Neural progenitor cell (in vitro differentiated cells): ENCODE measurements around the gene EPB41L3. TPM values are rescaled to one million over a fixed set of nuclear protein-coding genes. Genes with fewer than 3 reads are reported as not detected.
A peak's percentile ranks its signal among the peaks of the same experiment; 100 is the strongest.

ENCODE experiments used
- DNase-seq: peaks from one replicate; pipeline ENCODE4 v3.0.0-alpha.2; 2016; ENCODE audit warnings: low spot score
- H2AFZ ChIP-seq: fragments of 200-600 bp; sonication (generic); replicated peaks from 2 replicates; pipeline ENCODE4 v1.6.1; 2016; ENCODE audit warnings: antibody characterized with exemption
- H3F3A ChIP-seq: fragments of 200-600 bp; sonication (generic); 2 replicates; pipeline ENCODE4 v1.6.1; 2016; ENCODE audit warnings: antibody characterized with exemption, low read depth
- H3K27ac ChIP-seq: fragments of 200-600 bp; sonication (generic); 2 replicates; pipeline ENCODE4 v1.5.1; 2016; ENCODE audit warnings: mild to moderate bottlenecking
- H3K27me3 ChIP-seq: fragments of 200-600 bp; sonication (generic); 2 replicates; pipeline ENCODE4 v1.6.1; 2016; ENCODE audit warnings: mild to moderate bottlenecking, moderate library complexity
- H3K36me3 ChIP-seq: fragments of 200-600 bp; sonication (generic); 2 replicates; pipeline ENCODE4 v1.5.1; 2016
- H3K4me1 ChIP-seq: fragments of 200-600 bp; sonication (generic); 2 replicates; pipeline ENCODE4 v1.6.1; 2016; ENCODE audit warnings: mixed run types
- H3K4me2 ChIP-seq: fragments of 200-600 bp; sonication (generic); 2 replicates; pipeline ENCODE4 v1.6.1; 2016
- H3K4me3 ChIP-seq: fragments of 200-600 bp; sonication (generic); 2 replicates; pipeline ENCODE4 v1.5.1; 2016
- H3K79me2 ChIP-seq: fragments of 200-600 bp; sonication (generic); 2 replicates; pipeline ENCODE4 v1.6.1; 2016; ENCODE audit warnings: low read depth
- H3K9ac ChIP-seq: fragments of 200-600 bp; sonication (generic); 2 replicates; pipeline ENCODE4 v1.6.1; 2016
- H3K9me3 ChIP-seq: fragments of 200-600 bp; sonication (generic); 2 replicates; pipeline ENCODE4 v1.5.1; 2016; ENCODE audit warnings: low read depth
- H4K20me1 ChIP-seq: fragments of 200-600 bp; sonication (generic); 2 replicates; pipeline ENCODE4 v1.6.1; 2016; ENCODE audit warnings: low read depth
- H3K27ac Mint-ChIP-seq: 3 replicates; pipeline ENCODE4 v1.8.0; 2021; ENCODE audit warnings: mixed read lengths
- H3K27me3 Mint-ChIP-seq: 2 replicates; pipeline ENCODE4 v1.8.0; 2022; ENCODE audit warnings: low read depth, mild to moderate bottlenecking, inconsistent platforms, moderate library complexity, mixed read lengths; ENCODE audit not compliant: insufficient read depth
- H3K36me3 Mint-ChIP-seq: 3 replicates; pipeline ENCODE4 v1.8.0; 2021; ENCODE audit warnings: mixed read lengths
- H3K4me1 Mint-ChIP-seq: 3 replicates; pipeline ENCODE4 v1.8.0; 2021; ENCODE audit warnings: mixed read lengths
- H3K4me3 Mint-ChIP-seq: 3 replicates; pipeline ENCODE4 v1.8.0; 2021; ENCODE audit warnings: mild to moderate bottlenecking, moderate library complexity, mixed read lengths
- H3K9me3 Mint-ChIP-seq: 3 replicates; pipeline ENCODE4 v1.8.0; 2020; ENCODE audit warnings: mixed read lengths
- EZH2 ChIP-seq: fragments of 200-600 bp; sonication (generic); IDR thresholded peaks from 2 replicates; pipeline ENCODE4 v1.6.1; 2017; ENCODE audit warnings: antibody characterized with exemption, mild to moderate bottlenecking, moderate library complexity
- EZH2phosphoT487 ChIP-seq: fragments of 200-600 bp; sonication (generic); IDR thresholded peaks from 2 replicates; pipeline ENCODE4 v1.6.1; 2017; ENCODE audit warnings: antibody characterized with exemption
- total RNA-seq: library from RNA; depleted of rRNA; stranded (reverse); fragments of >200 nt; gene quantifications from 2 replicates; pipeline ENCODE4 v1.2.3, GENCODE V29; 2015; ENCODE audit warnings: low replicate concordance
- TF ChIP-seq, protein P1 (sequence below): fragments of 200-600 bp; sonication (generic); IDR thresholded peaks from 2 replicates; pipeline ENCODE4 v1.5.1; 2017; ENCODE audit warnings: antibody characterized with exemption, mild to moderate bottlenecking

EPB41L3 gene
- total RNA-seq, 1 donor from 2014 or later = 8.6 TPM

DNA sequence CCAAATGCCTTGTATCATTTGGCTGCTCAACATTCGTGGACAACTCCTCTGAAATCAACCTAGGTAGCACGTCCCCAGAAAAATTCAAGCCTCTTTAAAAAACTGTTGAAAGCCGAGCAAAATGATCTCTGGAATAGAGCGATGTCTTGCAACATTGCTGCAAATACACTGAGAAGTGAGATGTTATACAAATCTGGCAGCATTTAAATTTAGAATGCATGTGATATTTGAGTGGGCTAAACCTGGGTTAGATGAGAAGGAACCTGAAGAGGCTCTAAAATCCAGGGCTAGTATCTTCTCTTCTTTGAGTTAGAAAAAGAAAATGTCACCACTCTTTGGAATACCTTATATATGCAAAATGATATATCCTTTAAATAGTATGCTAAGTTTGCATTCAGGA, 166.8 kb downstream of the EPB41L3 start:
- no peak overlapping the region for H3K4me3 Mint-ChIP-seq
- H3K27ac Mint-ChIP-seq = no peak overlapping the region
- no peaks in the 10 kb centered on the region for H3K36me3 Mint-ChIP-seq
- Histone ChIP-seq H3K4me2 (no peak overlapping the region), H3K9me3 (no peaks in the 10 kb centered on the region), H3F3A (no peaks in the 10 kb centered on the region), H2AFZ (no peak overlapping the region), H3K4me1 (no peaks in the 10 kb centered on the region), H4K20me1 (no peaks in the 10 kb centered on the region), H3K27ac (no peak overlapping the region), H3K27me3 (no peaks in the 10 kb centered on the region), H3K79me2 (no peaks in the 10 kb centered on the region), H3K4me3 (no peak overlapping the region), H3K36me3 (no peaks in the 10 kb centered on the region), H3K9ac (no peak overlapping the region)
- H3K4me1 Mint-ChIP-seq = no peaks in the 10 kb centered on the region
- TF ChIP-seq, protein P1, sequence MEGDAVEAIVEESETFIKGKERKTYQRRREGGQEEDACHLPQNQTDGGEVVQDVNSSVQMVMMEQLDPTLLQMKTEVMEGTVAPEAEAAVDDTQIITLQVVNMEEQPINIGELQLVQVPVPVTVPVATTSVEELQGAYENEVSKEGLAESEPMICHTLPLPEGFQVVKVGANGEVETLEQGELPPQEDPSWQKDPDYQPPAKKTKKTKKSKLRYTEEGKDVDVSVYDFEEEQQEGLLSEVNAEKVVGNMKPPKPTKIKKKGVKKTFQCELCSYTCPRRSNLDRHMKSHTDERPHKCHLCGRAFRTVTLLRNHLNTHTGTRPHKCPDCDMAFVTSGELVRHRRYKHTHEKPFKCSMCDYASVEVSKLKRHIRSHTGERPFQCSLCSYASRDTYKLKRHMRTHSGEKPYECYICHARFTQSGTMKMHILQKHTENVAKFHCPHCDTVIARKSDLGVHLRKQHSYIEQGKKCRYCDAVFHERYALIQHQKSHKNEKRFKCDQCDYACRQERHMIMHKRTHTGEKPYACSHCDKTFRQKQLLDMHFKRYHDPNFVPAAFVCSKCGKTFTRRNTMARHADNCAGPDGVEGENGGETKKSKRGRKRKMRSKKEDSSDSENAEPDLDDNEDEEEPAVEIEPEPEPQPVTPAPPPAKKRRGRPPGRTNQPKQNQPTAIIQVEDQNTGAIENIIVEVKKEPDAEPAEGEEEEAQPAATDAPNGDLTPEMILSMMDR = no peak
- TF ChIP-seq EZH2 (no peak), EZH2phosphoT487 (no peak)
- H3K9me3 Mint-ChIP-seq = peaks cover 3% of the 10 kb centered on the region
- no peak for DNase-seq
- peaks cover 2% of the 10 kb centered on the region for H3K27me3 Mint-ChIP-seq

DNA sequence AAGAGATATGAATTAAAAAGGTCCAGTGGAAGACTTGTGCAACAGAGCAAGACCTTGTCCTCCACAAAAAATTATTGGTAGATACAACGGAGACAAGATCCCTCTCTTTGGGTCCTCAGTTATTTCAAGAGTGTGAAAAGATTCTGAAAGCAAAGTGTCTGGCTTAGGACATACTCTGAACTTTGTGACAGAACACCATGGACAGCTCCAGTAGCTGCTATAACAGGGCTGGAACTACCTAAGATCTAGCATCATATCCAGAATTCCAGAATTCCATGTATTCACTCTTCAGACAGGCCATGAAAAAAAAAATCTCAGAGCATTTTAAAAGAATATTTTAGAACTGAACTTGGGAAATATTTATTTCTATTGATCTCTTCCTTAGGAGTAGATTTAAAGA, 173.5 kb downstream of the EPB41L3 start:
- no peak overlapping the region for H3K27ac Mint-ChIP-seq
- no peaks in the 10 kb centered on the region for H3K27me3 ChIP-seq
- no peaks in the 10 kb centered on the region for H3K36me3 ChIP-seq
- no peak overlapping the region for H2AFZ ChIP-seq
- H3K27ac ChIP-seq = no peak overlapping the region
- H3K9ac ChIP-seq = no peak overlapping the region
- H3K4me3 Mint-ChIP-seq = no peak overlapping the region
- peaks cover 3% of the 10 kb centered on the region for H3K9me3 Mint-ChIP-seq
- DNase-seq = peak; percentile 18
- no peaks in the 10 kb centered on the region for H3K4me1 Mint-ChIP-seq
- no peaks in the 10 kb centered on the region for H3K36me3 Mint-ChIP-seq
- no peaks in the 10 kb centered on the region for H3K27me3 Mint-ChIP-seq
- H4K20me1 ChIP-seq = no peaks in the 10 kb centered on the region
- H3K4me2 ChIP-seq = no peak overlapping the region
- no peak overlapping the region for H3K4me3 ChIP-seq
- no peaks in the 10 kb centered on the region for H3F3A ChIP-seq
- no peaks in the 10 kb centered on the region for H3K4me1 ChIP-seq
- no peaks in the 10 kb centered on the region for H3K9me3 ChIP-seq
- no peak for TF ChIP-seq EZH2phosphoT487
- TF ChIP-seq, protein P1 = no peak
- TF ChIP-seq EZH2 = no peak
- no peaks in the 10 kb centered on the region for H3K79me2 ChIP-seq

DNA sequence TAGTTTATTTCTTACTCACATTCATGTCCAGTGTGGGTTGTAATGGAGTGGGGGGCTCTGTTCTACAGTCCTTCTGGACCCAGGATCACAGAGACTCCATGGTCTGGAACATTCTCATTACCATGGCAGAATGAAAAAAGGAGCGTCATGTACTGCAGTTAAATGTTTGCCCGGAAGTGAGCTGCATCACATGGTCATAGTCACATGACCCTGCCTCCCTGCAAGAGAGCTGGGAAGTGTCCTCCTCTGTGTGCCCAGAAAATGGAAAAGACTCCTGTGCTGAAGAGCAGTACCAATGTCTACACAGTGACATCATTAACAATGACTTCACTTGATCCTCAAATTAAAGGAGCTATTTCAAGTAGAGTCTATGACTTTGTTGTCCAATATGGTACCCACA, 174.3 kb downstream of the EPB41L3 start:
- no peak overlapping the region for H3K4me3 ChIP-seq
- no peaks in the 10 kb centered on the region for H3F3A ChIP-seq
- H3K36me3 ChIP-seq = no peaks in the 10 kb centered on the region
- H2AFZ ChIP-seq = no peak overlapping the region
- H3K4me2 ChIP-seq = no peak overlapping the region
- H3K36me3 Mint-ChIP-seq = no peaks in the 10 kb centered on the region
- H3K4me1 Mint-ChIP-seq = no peaks in the 10 kb centered on the region
- no peak overlapping the region for H3K27ac Mint-ChIP-seq
- H3K4me3 Mint-ChIP-seq = no peak overlapping the region
- no peaks in the 10 kb centered on the region for H3K9me3 ChIP-seq
- no peaks in the 10 kb centered on the region for H4K20me1 ChIP-seq
- H3K4me1 ChIP-seq = no peaks in the 10 kb centered on the region
- no peaks in the 10 kb centered on the region for H3K9me3 Mint-ChIP-seq
- no peaks in the 10 kb centered on the region for H3K27me3 Mint-ChIP-seq
- H3K79me2 ChIP-seq = no peaks in the 10 kb centered on the region
- TF ChIP-seq EZH2phosphoT487 (no peak), EZH2 (no peak)
- TF ChIP-seq, protein P1 = no peak
- H3K27me3 ChIP-seq = no peaks in the 10 kb centered on the region
- H3K27ac ChIP-seq = no peak overlapping the region
- DNase-seq = no peak
- H3K9ac ChIP-seq = no peak overlapping the region
